Activated CD4-positive, alpha-beta T cell treated with anti-CD3 and anti-CD28 coated beads, Interleukin-2, amount 10 ng/mL, durations not matched to agents 24 days and 14 days (primary cell): ENCODE data around the gene ZNF81. TPM values are rescaled to one million over a fixed set of nuclear protein-coding genes. Genes with fewer than 3 reads are reported as not detected.
"Not testable (repeated sequence)": the region's sequence is repeated elsewhere in the genome, so short reads cannot be mapped to it uniquely, and the experiment has no call there.

ENCODE experiments used
- DNase-seq: peaks from one replicate; pipeline ENCODE4 v3.0.0; 2022
- H3K27ac Mint-ChIP-seq: one replicate; pipeline ENCODE4 v1.8.0; 2022; ENCODE audit warnings: mild to moderate bottlenecking, mixed read lengths
- H3K27me3 Mint-ChIP-seq: one replicate; pipeline ENCODE4 v1.8.0; 2022; ENCODE audit warnings: mixed read lengths
- H3K36me3 Mint-ChIP-seq: one replicate; pipeline ENCODE4 v1.8.0; 2022; ENCODE audit warnings: low read depth, mild to moderate bottlenecking, mixed read lengths
- H3K4me1 Mint-ChIP-seq: one replicate; pipeline ENCODE4 v1.8.0; 2021; ENCODE audit warnings: mixed read lengths
- H3K4me3 Mint-ChIP-seq: one replicate; pipeline ENCODE4 v1.8.0; 2022; ENCODE audit warnings: mild to moderate bottlenecking, moderate library complexity, mixed read lengths
- H3K9me3 Mint-ChIP-seq: one replicate; pipeline ENCODE4 v1.8.0; 2021; ENCODE audit warnings: mixed read lengths
- intact Hi-C: fragments of 100-400 bp; cut with micrococcal nuclease; formaldehyde crosslinking; loops from one replicate; pipeline ENCODE4 v1.15.1; 2023
- total RNA-seq: library from RNA; stranded (reverse); gene quantifications from 2 replicates; pipeline ENCODE4 v1.2.3, GENCODE V29; 2022

The ZNF81 gene
- total RNA-seq: 4.0 and 9.0 TPM in 2 replicates

- Mint-ChIP-seq H3K27ac (peak within 1 kb of the TSS; percentile 99), H3K36me3 (peaks cover 5% of the 10 kb centered on the region), H3K9me3 (no peaks in the 10 kb centered on the region), H3K27me3 (no peaks in the 10 kb centered on the region), H3K4me3 (peak within 1 kb of the TSS; percentile 99), H3K4me1 (peaks cover 15% of the 10 kb centered on the region)
- peak; percentile 97 for DNase-seq
- intact Hi-C loops: loop anchor here (5.0 kb wide), 1 partner anchor 274 kb away; the partner anchor contains the start of gene ARAF
Measured at GRCh38 chrX:47836164-47837072, at the start of gene ZNF81. Gene ZNF81 (plus strand): TSS chrX:47836902. CDS start chrX:47846268, 9,366 bp downstream.

- Mint-ChIP-seq H3K36me3 (no peaks in the 10 kb centered on the region), H3K27me3 (peaks cover 2% of the 10 kb centered on the region), H3K4me1 (no peaks in the 10 kb centered on the region), H3K9me3 (no peaks in the 10 kb centered on the region), H3K4me3 (no peak overlapping the region), H3K27ac (no peak overlapping the region)
- DNase-seq: no peak
- intact Hi-C loops: no loop called here
Measured at GRCh38 chrX:47796433-47796906, 40.2 kb upstream of the ZNF81 start.

GRCh38 chrX:47797084-47797483 is 39.6 kb upstream of the ZNF81 start:
- Mint-ChIP-seq H3K27ac (no peak overlapping the region), H3K4me1 (no peaks in the 10 kb centered on the region), H3K36me3 (no peaks in the 10 kb centered on the region), H3K9me3 (no peaks in the 10 kb centered on the region), H3K27me3 (peaks cover 2% of the 10 kb centered on the region), H3K4me3 (no peak overlapping the region)
- intact Hi-C loops: no loop called here
- DNase-seq: no peak

GRCh38 chrX:47798861-47799260 is 37.8 kb upstream of the ZNF81 start:
- H3K27ac Mint-ChIP-seq: no peak overlapping the region
- no peaks in the 10 kb centered on the region for H3K4me1 Mint-ChIP-seq
- intact Hi-C loops: no loop called here
- H3K36me3 Mint-ChIP-seq: no peaks in the 10 kb centered on the region
- peaks cover 2% of the 10 kb centered on the region for H3K27me3 Mint-ChIP-seq
- no peak for DNase-seq
- H3K9me3 Mint-ChIP-seq: no peaks in the 10 kb centered on the region
- H3K4me3 Mint-ChIP-seq: no peak overlapping the region

- Mint-ChIP-seq H3K4me3 (no peak overlapping the region), H3K36me3 (no peaks in the 10 kb centered on the region), H3K27me3 (peaks cover 2% of the 10 kb centered on the region), H3K9me3 (no peaks in the 10 kb centered on the region), H3K4me1 (no peaks in the 10 kb centered on the region), H3K27ac (no peak overlapping the region)
- no peak for DNase-seq
- intact Hi-C loops: no loop called here
Measured at GRCh38 chrX:47802589-47802988, 34.1 kb upstream of the ZNF81 start.

GRCh38 chrX:47803103-47803502 is 33.6 kb upstream of the ZNF81 start:
- DNase-seq, intact Hi-C loops, H3K4me1 Mint-ChIP-seq, H3K9me3 Mint-ChIP-seq, H3K36me3 Mint-ChIP-seq, H3K27me3 Mint-ChIP-seq, H3K4me3 Mint-ChIP-seq, H3K27ac Mint-ChIP-seq: not testable (repeated sequence)

- no peaks in the 10 kb centered on the region for H3K4me1 Mint-ChIP-seq
- no peak overlapping the region for H3K4me3 Mint-ChIP-seq
- H3K27ac Mint-ChIP-seq: no peak overlapping the region
- no peak for DNase-seq
- no peaks in the 10 kb centered on the region for H3K36me3 Mint-ChIP-seq
- peaks cover 2% of the 10 kb centered on the region for H3K27me3 Mint-ChIP-seq
- no peaks in the 10 kb centered on the region for H3K9me3 Mint-ChIP-seq
- intact Hi-C loops: no loop called here
Measured at GRCh38 chrX:47804315-47804714, 32.4 kb upstream of the ZNF81 start.

GRCh38 chrX:47805844-47806243 is 30.9 kb upstream of the ZNF81 start:
- H3K4me1 Mint-ChIP-seq, DNase-seq, H3K27ac Mint-ChIP-seq, H3K36me3 Mint-ChIP-seq, H3K9me3 Mint-ChIP-seq, H3K4me3 Mint-ChIP-seq, H3K27me3 Mint-ChIP-seq, intact Hi-C loops: not testable (repeated sequence)

GRCh38 chrX:47806415-47807271 is 30.1 kb upstream of the ZNF81 start:
- H3K27me3 Mint-ChIP-seq, DNase-seq, H3K4me3 Mint-ChIP-seq, H3K27ac Mint-ChIP-seq, H3K9me3 Mint-ChIP-seq, intact Hi-C loops, H3K36me3 Mint-ChIP-seq, H3K4me1 Mint-ChIP-seq: not testable (repeated sequence)

GRCh38 chrX:47807272-47807538 is 29.5 kb upstream of the ZNF81 start:
- H3K36me3 Mint-ChIP-seq, H3K27me3 Mint-ChIP-seq, DNase-seq, H3K27ac Mint-ChIP-seq, H3K4me1 Mint-ChIP-seq, intact Hi-C loops, H3K4me3 Mint-ChIP-seq, H3K9me3 Mint-ChIP-seq: not testable (repeated sequence)

GRCh38 chrX:47807548-47807947 is 29.2 kb upstream of the ZNF81 start:
- no peak for DNase-seq
- no peak overlapping the region for H3K27ac Mint-ChIP-seq
- no peaks in the 10 kb centered on the region for H3K4me1 Mint-ChIP-seq
- H3K4me3 Mint-ChIP-seq: no peak overlapping the region
- no peaks in the 10 kb centered on the region for H3K36me3 Mint-ChIP-seq
- no peaks in the 10 kb centered on the region for H3K9me3 Mint-ChIP-seq
- intact Hi-C loops: no loop called here
- H3K27me3 Mint-ChIP-seq: no peaks in the 10 kb centered on the region

GRCh38 chrX:47808904-47809788 is 27.6 kb upstream of the ZNF81 start:
- no peak for DNase-seq
- H3K27ac Mint-ChIP-seq: no peak overlapping the region
- H3K4me1 Mint-ChIP-seq: no peaks in the 10 kb centered on the region
- H3K4me3 Mint-ChIP-seq: no peak overlapping the region
- no peaks in the 10 kb centered on the region for H3K27me3 Mint-ChIP-seq
- no peaks in the 10 kb centered on the region for H3K9me3 Mint-ChIP-seq
- no peaks in the 10 kb centered on the region for H3K36me3 Mint-ChIP-seq
- intact Hi-C loops: no loop called here

- Mint-ChIP-seq H3K4me3 (no peak overlapping the region), H3K4me1 (peaks cover 2% of the 10 kb centered on the region), H3K36me3 (no peaks in the 10 kb centered on the region), H3K27ac (no peak overlapping the region), H3K9me3 (no peaks in the 10 kb centered on the region), H3K27me3 (no peaks in the 10 kb centered on the region)
- DNase-seq: no peak
- intact Hi-C loops: no loop called here
Measured at GRCh38 chrX:47814851-47815250, 21.9 kb upstream of the ZNF81 start.
